GM10847 (cell line): ENCODE results near the gene GUK1.
A peak's percentile ranks its signal among the peaks of the same experiment; 100 is the strongest.

Experiments used
- POLR2A ChIP-seq: IDR thresholded peaks from 2 replicates; pipeline ENCODE4 v1.6.1; 2011; ENCODE audit not compliant: insufficient read length; ENCODE audit errors: extremely low read depth

GUK1 gene

GRCh38 chr1:228139931-228140723, at the start of gene GUK1:
GUK1 (plus strand) TSS chr1:228140279; CDS start chr1:228140303, 24 bp downstream.
- TF ChIP-seq POLR2A = peak; percentile 90

- no peak for TF ChIP-seq POLR2A
Observed at GRCh38 chr1:228090613-228091081, 49.4 kb upstream of the GUK1 start.

GRCh38 chr1:228091084-228091483, 49.0 kb upstream of the GUK1 start:
- TF ChIP-seq POLR2A = no peak

- TF ChIP-seq POLR2A = no peak
Observed at GRCh38 chr1:228092342-228093049, 47.6 kb upstream of the GUK1 start.

GRCh38 chr1:228093050-228093906, 46.8 kb upstream of the GUK1 start:
- no peak for TF ChIP-seq POLR2A

- TF ChIP-seq POLR2A = no peak
Observed at GRCh38 chr1:228094432-228095016, 45.6 kb upstream of the GUK1 start.

- no peak for TF ChIP-seq POLR2A
Observed at GRCh38 chr1:228095161-228095560, 44.9 kb upstream of the GUK1 start.

GRCh38 chr1:228095938-228096337, 44.1 kb upstream of the GUK1 start:
- no peak for TF ChIP-seq POLR2A

- no peak for TF ChIP-seq POLR2A
Observed at GRCh38 chr1:228096416-228097332, 43.4 kb upstream of the GUK1 start.

- no peak for TF ChIP-seq POLR2A
Observed at GRCh38 chr1:228097333-228098081, 42.6 kb upstream of the GUK1 start.

- TF ChIP-seq POLR2A = no peak
Observed at GRCh38 chr1:228098323-228098931, 41.7 kb upstream of the GUK1 start.

- TF ChIP-seq POLR2A = no peak
Observed at GRCh38 chr1:228099331-228099732, 40.7 kb upstream of the GUK1 start.
